AG09309 (cell line): Measurements from ENCODE around the gene FBXW9.
"Not testable (repeated sequence)": the region's sequence is repeated elsewhere in the genome, so short reads cannot be mapped to it uniquely, and the experiment has no call there.

Experiments
- DNase-seq: peaks from one replicate; pipeline ENCODE4 v3.0.0-alpha.2; 2010; ENCODE audit warnings: low read depth
- H3K4me3 ChIP-seq: 2 replicates; pipeline ENCODE4 v1.5.1; 2011; ENCODE audit warnings: mild to moderate bottlenecking, low read depth, low read length, moderate library complexity; ENCODE audit not compliant: control insufficient read depth
- CTCF ChIP-seq: IDR thresholded peaks from 2 replicates; pipeline ENCODE4 v1.5.1; 2011; ENCODE audit warnings: mild to moderate bottlenecking, low read depth, low read length, inconsistent platforms; ENCODE audit not compliant: insufficient read depth, control insufficient read depth; ENCODE audit errors: missing control alignments

FBXW9 gene

GRCh38 chr19:12698138-12698537 lies 1.7 kb upstream of the FBXW9 start:
- H3K4me3 ChIP-seq = no peak overlapping the region
- no peak for TF ChIP-seq CTCF
- DNase-seq = no peak

- not testable (repeated sequence) for DNase-seq, H3K4me3 ChIP-seq
These were observed 994 bp upstream of the FBXW9 start for GRCh38 chr19:12697425-12697824.

GRCh38 chr19:12695997-12696365 lies 450 bp downstream of the FBXW9 start:
- no peak for DNase-seq
- no peak for TF ChIP-seq CTCF
- H3K4me3 ChIP-seq = peak overlapping the region; percentile 74

- no peak for TF ChIP-seq CTCF
- peak overlapping the region; percentile 74 for H3K4me3 ChIP-seq
- no peak for DNase-seq
These were observed 917 bp downstream of the FBXW9 start for GRCh38 chr19:12695514-12695913.

GRCh38 chr19:12695096-12695495 lies 1.3 kb downstream of the FBXW9 start:
- TF ChIP-seq CTCF = no peak
- H3K4me3 ChIP-seq = no peak overlapping the region
- no peak for DNase-seq

GRCh38 chr19:12694641-12695040 lies 1.8 kb downstream of the FBXW9 start:
- no peak for TF ChIP-seq CTCF
- no peak overlapping the region for H3K4me3 ChIP-seq
- DNase-seq = no peak

GRCh38 chr19:12692960-12693359 lies 3.5 kb downstream of the FBXW9 start:
- no peak for DNase-seq
- H3K4me3 ChIP-seq = no peak overlapping the region
- no peak for TF ChIP-seq CTCF
